Loucy (cell line): ENCODE data around the gene FKBP1B.

Experiments used
- EZH2phosphoT487 ChIP-seq: fragments of 200-600 bp; IDR thresholded peaks from 2 replicates; pipeline ENCODE4 v1.6.1; 2018; ENCODE audit warnings: antibody characterized with exemption, mild to moderate bottlenecking, moderate library complexity, borderline replicate concordance
- TF ChIP-seq, protein P1 (sequence below): fragments of 200-600 bp; sonication (generic); conservative IDR thresholded peaks from 2 replicates; pipeline ENCODE4 v1.5.1; 2014; ENCODE audit warnings: mild to moderate bottlenecking, antibody characterized with exemption, low read length

GRCh38 chr2:24038786-24039499 lies 10.6 kb upstream of the FKBP1B start:
- TF ChIP-seq, protein P1, sequence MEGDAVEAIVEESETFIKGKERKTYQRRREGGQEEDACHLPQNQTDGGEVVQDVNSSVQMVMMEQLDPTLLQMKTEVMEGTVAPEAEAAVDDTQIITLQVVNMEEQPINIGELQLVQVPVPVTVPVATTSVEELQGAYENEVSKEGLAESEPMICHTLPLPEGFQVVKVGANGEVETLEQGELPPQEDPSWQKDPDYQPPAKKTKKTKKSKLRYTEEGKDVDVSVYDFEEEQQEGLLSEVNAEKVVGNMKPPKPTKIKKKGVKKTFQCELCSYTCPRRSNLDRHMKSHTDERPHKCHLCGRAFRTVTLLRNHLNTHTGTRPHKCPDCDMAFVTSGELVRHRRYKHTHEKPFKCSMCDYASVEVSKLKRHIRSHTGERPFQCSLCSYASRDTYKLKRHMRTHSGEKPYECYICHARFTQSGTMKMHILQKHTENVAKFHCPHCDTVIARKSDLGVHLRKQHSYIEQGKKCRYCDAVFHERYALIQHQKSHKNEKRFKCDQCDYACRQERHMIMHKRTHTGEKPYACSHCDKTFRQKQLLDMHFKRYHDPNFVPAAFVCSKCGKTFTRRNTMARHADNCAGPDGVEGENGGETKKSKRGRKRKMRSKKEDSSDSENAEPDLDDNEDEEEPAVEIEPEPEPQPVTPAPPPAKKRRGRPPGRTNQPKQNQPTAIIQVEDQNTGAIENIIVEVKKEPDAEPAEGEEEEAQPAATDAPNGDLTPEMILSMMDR: no peak
- no peak for TF ChIP-seq EZH2phosphoT487
